ENCODE data around the gene TRPV2.

Gene TRPV2

DNA sequence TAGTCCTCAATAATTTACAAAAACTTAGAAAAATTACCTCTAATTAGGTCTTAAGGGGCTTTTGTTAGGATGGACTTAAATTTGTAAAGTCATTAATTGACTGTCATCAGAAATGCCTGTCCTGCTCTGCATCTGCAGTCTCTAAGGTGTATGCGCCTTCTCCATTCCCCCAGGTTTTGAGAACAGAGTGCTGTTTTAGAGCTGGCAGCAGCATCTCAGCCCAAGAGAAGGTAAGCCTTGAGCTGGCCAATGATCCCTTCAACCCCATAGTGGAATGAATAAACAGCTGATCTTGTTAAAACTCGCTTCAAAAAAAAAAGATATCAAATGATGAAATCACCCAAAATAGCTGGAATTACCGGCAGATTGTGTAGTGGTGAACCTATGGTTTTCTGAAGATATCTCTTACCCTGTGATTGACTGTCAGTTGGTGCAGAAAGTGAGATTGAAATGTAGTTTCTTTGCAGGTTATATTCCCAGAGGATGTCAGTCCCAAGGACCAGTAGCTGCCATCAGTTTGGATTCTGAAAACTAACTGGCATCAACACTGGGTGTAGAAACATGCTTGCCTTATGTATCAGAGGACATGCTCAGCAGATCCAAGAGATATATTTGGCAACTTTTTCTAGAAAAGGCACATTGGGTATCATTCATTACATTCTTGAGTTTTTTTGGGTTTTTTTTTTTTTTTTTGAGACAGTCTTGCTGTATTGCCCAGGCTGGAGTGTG, 25.7 kb downstream of the TRPV2 start:
- DNase-seq (ENCODE audit: extremely low read depth, low read depth) = no peak
- TF ChIP-seq, protein P1, sequence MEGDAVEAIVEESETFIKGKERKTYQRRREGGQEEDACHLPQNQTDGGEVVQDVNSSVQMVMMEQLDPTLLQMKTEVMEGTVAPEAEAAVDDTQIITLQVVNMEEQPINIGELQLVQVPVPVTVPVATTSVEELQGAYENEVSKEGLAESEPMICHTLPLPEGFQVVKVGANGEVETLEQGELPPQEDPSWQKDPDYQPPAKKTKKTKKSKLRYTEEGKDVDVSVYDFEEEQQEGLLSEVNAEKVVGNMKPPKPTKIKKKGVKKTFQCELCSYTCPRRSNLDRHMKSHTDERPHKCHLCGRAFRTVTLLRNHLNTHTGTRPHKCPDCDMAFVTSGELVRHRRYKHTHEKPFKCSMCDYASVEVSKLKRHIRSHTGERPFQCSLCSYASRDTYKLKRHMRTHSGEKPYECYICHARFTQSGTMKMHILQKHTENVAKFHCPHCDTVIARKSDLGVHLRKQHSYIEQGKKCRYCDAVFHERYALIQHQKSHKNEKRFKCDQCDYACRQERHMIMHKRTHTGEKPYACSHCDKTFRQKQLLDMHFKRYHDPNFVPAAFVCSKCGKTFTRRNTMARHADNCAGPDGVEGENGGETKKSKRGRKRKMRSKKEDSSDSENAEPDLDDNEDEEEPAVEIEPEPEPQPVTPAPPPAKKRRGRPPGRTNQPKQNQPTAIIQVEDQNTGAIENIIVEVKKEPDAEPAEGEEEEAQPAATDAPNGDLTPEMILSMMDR (IDR thresholded peaks at IDR 0.05; ENCODE audit: low read depth, low read length) = no peak

DNA sequence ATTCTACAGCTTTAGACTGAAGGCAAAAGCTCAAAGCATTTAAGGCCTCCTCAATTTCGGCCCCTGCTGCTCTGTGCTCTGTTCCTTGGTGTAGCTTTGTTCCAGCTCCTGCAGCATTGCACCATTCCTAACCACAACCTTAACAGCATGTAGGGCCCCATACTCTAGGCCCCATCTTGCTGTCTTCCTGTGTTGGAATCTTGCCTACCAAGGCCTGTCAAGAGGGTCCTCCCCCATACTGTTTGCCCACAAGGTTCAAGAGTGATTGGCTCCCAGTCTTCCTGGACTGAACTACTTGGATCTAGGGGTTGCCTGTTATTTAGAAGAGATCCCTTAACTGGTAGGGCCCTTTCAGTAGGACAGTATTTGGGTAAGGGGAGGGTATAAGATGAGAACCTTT, 26.8 kb downstream of the TRPV2 start:
- DNase-seq (ENCODE audit: extremely low read depth, low read depth) = no peak
- TF ChIP-seq, protein P1 (IDR thresholded peaks at IDR 0.05; ENCODE audit: low read depth, low read length) = no peak

DNA sequence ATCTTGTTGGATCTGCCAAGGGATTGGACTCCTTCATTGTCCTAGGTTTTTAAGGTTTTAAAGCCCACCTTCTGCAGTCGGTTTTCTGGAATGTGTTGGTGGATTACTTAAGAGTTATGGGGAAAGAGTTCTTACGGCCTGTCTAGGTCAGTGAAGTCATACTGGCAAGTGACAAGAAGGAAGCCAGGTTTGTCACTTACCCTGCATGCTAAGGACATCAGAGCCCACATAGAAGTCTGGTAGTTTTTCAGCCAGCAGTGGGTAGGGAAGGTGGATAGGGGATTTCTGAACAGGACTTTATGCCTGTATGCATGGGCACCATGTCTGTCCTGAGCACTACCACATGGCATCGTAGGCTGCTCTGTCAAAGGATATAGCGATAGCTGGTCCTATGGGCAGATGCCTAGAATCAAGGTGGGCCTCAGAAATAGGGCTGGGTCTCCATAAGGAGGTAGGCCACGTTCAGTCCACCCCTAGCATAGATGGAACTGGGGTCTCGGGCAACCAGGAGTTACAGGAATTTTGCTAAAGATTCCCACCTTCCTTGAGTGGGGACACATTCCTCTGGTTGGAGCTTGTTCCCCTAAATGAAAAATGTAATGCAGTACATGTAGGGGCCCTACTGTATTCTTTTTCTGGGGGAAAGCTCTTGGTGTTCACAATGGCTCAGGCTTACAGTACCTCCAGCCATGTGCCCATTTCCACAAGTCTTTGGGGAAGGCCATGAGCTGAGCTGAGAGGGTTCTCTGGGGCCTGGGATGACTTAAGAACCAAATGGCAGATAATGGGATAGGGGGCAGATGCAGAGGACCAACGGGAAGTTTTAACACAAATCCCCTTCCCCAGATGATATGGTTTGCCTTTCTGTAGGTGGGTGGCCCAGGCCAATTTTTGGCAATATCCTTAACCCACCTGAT, 27.5 kb downstream of the TRPV2 start:
- no peak for DNase-seq (ENCODE audit: extremely low read depth, low read depth)
- TF ChIP-seq, protein P1 (IDR thresholded peaks at IDR 0.05; ENCODE audit: low read depth, low read length) = no peak

DNA sequence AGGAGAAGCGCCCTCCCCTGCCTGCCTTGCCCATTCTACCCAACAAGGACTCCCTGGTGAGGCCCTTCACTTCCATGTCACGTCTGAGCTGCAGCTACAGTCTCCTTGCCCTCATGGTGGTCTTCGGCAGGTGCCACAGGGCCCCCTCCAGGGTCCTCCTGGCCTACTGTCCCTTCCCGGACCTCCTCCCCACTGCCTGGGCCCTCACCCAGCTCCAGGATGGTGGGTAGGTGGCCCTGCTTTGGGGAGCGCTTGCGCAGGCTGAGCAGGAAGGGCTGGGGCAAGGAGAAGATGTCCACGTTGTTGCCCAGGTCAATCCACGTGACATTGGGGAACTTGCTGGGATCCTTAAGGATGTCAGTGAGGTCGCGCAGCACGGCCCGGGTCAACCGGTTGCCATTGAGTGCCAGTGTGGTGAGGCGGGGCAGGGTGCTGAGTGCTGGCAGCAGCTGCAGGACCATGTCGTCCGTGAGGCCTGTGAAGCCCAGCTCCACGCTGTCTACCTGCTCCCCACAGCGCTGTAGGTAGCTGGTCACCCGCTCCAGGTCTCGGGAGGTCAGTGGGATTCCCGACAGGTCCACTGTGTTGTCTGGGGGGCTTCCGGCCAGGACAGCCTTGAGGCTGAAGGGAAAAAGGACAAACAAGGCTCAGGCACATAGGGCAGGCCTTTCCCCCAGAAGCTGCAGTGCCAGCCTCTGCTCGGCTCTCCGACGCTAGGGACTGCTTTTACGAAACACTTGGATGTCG, 28.3 kb downstream of the TRPV2 start:
- DNase-seq (ENCODE audit: extremely low read depth, low read depth) = no peak

DNA sequence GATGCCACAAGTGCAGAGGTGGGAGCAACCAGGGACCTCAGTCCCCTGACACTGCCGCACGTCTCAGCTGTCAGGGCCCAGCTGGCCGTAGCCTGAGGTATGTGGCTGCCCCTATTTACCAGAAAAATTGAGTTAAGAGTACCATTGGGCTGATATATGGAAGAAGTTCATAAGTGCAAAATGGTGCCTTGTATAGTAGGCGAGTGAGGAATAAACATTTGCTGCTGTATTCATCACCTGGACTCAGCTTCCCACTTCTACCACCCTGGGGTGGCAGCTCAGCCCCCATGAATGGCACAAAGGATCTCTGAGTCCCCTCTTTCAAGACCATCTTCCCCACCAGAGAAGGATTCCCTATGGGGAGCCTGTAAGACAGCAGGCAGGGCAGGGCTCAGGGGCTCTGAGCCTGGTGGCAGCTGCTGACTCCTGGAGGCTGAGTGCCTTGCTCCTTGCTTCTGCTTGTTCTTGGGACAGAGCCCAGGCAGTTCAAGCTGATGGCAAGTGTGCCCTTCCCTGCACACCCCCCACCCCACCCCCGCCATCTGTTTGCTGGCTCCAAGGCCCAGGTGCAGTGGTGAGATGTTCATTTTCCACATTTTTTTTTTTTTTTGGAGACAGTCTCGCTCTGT, 29.0 kb downstream of the TRPV2 start:
- TF ChIP-seq, protein P1 (IDR thresholded peaks at IDR 0.05; ENCODE audit: low read depth, low read length) = no peak
- DNase-seq (ENCODE audit: extremely low read depth, low read depth) = no peak

More for the DNA sequence above, 28.3 kb downstream of the TRPV2 start:
- TF ChIP-seq, protein P1 (IDR thresholded peaks at IDR 0.05; ENCODE audit: low read depth, low read length) = no peak

DNA sequence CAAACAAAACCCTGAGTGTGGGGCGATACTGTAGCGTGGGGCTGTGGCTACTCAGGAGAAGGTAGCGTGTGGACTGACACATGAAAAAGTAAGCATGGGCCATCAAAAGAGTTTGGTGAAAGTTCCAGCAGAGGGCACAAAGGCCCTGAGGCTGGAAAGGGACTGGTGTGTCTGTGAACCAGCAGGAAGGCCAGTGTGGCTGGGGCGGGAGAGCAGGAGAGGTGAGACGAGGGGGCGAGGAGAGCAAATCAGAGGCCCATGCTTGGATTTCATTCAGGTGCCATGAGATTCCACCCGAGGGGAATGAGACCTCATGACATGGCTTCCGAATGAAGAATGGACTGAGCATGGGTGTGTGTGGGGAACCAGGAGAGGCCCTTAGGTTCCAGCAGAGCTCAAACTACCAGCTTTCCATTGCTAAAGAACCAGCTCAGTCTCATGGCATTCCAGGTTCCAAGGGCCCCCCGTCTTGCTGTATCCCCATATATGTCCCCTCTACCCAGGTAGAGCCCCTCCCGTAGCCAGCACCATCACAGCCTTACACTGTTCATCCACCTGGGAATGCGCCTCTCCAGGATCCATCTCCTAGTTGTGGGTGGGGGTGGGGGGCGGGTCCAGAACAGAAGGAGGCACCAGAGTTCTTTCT, 31.1 kb downstream of the TRPV2 start:
- no peak for DNase-seq (ENCODE audit: extremely low read depth, low read depth)
- TF ChIP-seq, protein P1 (IDR thresholded peaks at IDR 0.05; ENCODE audit: low read depth, low read length) = no peak
